GM20431 (cell line): Measurements from ENCODE around the gene FAM204A.

Experiments used
- in situ Hi-C: fragments of 300-500 bp; cut with MseI, MboI; formaldehyde crosslinking; loops from one replicate; pipeline ENCODE4 v1.15.0; 2020; ENCODE audit warnings: low sequenced_read_pairs; ENCODE audit not compliant: unreplicated experiment

The FAM204A gene

GRCh38 chr10:118287076-118287806 is 54.9 kb downstream of the FAM204A start:
- in situ Hi-C loops = no loop called here

GRCh38 chr10:118286051-118286838 is 55.9 kb downstream of the FAM204A start:
- in situ Hi-C loops = no loop called here

GRCh38 chr10:118282670-118283069 is 59.5 kb downstream of the FAM204A start:
- in situ Hi-C loops = no loop called here

GRCh38 chr10:118278649-118279048 is 63.5 kb downstream of the FAM204A start:
- in situ Hi-C loops = no loop called here

GRCh38 chr10:118277871-118278270 is 64.3 kb downstream of the FAM204A start:
- in situ Hi-C loops = no loop called here

- in situ Hi-C loops = no loop called here
Observed at GRCh38 chr10:118276727-118277126, 65.4 kb downstream of the FAM204A start.

GRCh38 chr10:118276204-118276603 is 65.9 kb downstream of the FAM204A start:
- in situ Hi-C loops = no loop called here

- in situ Hi-C loops = no loop called here
Observed at GRCh38 chr10:118273662-118274061, 68.5 kb downstream of the FAM204A start.

GRCh38 chr10:118272767-118273166 is 69.4 kb downstream of the FAM204A start:
- in situ Hi-C loops = no loop called here

- in situ Hi-C loops = no loop called here
Observed at GRCh38 chr10:118272149-118272721, 69.9 kb downstream of the FAM204A start.

GRCh38 chr10:118271671-118272070 is 70.5 kb downstream of the FAM204A start:
- in situ Hi-C loops = no loop called here

GRCh38 chr10:118266098-118266748 is 75.9 kb downstream of the FAM204A start:
- in situ Hi-C loops = no loop called here

- in situ Hi-C loops = no loop called here
Observed at GRCh38 chr10:118264838-118265470, 77.2 kb downstream of the FAM204A start.

- in situ Hi-C loops = no loop called here
Observed at GRCh38 chr10:118264252-118264651, 77.9 kb downstream of the FAM204A start.

GRCh38 chr10:118262538-118262937 is 79.6 kb downstream of the FAM204A start:
- in situ Hi-C loops = no loop called here

- in situ Hi-C loops = no loop called here
Observed at GRCh38 chr10:118259288-118259906, 82.7 kb downstream of the FAM204A start.

- in situ Hi-C loops = no loop called here
Observed at GRCh38 chr10:118258285-118258684, 83.8 kb downstream of the FAM204A start.

GRCh38 chr10:118256825-118257570 is 85.1 kb downstream of the FAM204A start:
- in situ Hi-C loops = no loop called here

GRCh38 chr10:118256209-118256608 is 85.9 kb downstream of the FAM204A start:
- in situ Hi-C loops = no loop called here
